T1000 (cell line): ENCODE measurements around the gene POLD3.

Experiments
- DNase-seq: peaks from one replicate; lab custom pipeline; 2025; ENCODE audit warnings: mixed read lengths; lab: John Stamatoyannopoulos, UW

POLD3 gene, protein sequence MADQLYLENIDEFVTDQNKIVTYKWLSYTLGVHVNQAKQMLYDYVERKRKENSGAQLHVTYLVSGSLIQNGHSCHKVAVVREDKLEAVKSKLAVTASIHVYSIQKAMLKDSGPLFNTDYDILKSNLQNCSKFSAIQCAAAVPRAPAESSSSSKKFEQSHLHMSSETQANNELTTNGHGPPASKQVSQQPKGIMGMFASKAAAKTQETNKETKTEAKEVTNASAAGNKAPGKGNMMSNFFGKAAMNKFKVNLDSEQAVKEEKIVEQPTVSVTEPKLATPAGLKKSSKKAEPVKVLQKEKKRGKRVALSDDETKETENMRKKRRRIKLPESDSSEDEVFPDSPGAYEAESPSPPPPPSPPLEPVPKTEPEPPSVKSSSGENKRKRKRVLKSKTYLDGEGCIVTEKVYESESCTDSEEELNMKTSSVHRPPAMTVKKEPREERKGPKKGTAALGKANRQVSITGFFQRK

DNA sequence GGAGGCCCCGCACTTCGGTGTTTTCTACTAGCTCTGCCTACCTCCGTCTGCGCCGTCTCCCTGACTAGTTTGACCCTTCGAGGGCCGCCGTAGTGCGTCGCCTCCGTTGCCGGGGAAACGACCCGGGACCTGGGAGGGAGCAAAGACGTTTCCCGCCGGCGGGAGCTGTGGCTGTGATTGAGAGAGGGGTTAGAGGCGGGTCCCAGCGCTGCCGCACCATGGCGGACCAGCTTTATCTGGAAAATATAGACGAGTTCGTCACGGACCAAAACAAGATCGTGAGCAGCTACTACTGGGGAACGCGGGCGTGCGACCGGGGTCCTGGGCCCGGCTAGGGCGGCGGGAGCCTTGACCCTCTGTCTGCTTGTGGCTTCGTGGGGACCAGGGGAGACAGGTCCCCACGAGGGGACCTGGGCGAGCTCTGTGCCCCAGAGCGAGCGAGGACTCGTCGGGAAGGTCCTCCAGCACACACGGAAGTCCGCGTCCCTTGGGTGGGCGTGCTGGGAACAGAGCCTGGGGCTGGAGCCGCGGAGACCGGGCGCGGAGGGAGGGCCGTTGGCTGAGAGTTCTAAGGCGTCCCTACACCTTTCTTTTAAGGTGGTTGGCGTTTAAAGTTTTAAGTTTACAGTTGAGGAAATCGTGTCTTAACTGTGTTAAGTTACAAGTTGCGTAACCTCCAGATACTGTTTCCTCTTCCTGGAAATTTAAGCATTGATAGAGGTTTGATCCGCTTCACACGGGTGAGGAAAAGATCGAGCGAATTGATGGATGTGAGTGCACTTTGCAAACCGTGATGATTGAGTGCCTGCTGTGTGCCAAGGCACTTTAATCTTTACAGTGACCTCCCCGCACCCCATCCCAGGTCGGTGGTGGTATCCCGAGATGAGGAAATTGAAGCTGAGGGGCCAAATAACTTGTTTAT, at the start of gene POLD3:
Gene POLD3 (plus strand): TSS at position 142 of the 922 bp plus-strand sequence. CDS start 77 bp downstream, at position 219.
- peak; percentile 78 for DNase-seq

DNA sequence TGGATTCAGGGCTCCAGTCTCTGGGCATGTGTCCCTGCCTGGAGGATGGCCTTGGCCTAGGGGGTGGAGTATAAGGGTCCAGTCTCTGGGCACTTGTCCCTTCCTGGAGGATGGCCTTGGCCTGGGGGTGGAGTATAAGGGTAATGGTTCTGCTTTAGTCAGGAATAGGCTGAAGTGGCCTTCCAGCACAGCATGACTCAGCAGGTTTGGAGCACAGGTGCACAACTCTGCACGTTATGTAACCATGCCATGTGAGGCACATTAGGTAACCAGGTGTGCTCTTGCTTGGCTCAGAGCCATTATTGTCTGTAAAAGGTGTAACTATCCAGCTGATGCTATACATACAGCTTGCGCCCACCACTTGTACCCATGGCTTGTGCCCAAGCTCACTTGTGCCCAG, 48.4 kb upstream of the POLD3 start:
- no peak for DNase-seq

DNA sequence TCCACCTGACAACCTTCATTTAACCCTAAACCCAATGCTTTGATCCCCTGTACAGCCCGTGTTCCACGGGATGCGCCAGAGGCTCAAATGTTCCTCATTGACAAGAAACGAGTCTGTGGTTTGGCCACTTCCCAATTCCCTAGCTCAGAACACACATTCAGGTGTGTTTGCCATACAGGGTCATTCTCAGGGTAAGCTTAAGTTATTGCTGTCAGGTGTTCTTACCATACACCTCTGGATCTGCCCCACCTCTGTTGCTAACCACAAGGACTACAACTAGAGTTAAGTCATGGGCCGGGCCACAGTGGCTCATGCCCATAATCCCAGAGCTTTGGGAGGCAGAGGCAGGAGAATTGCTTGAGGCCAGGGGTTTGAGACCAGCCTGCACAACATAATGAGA, 45.6 kb upstream of the POLD3 start:
- DNase-seq = no peak

DNA sequence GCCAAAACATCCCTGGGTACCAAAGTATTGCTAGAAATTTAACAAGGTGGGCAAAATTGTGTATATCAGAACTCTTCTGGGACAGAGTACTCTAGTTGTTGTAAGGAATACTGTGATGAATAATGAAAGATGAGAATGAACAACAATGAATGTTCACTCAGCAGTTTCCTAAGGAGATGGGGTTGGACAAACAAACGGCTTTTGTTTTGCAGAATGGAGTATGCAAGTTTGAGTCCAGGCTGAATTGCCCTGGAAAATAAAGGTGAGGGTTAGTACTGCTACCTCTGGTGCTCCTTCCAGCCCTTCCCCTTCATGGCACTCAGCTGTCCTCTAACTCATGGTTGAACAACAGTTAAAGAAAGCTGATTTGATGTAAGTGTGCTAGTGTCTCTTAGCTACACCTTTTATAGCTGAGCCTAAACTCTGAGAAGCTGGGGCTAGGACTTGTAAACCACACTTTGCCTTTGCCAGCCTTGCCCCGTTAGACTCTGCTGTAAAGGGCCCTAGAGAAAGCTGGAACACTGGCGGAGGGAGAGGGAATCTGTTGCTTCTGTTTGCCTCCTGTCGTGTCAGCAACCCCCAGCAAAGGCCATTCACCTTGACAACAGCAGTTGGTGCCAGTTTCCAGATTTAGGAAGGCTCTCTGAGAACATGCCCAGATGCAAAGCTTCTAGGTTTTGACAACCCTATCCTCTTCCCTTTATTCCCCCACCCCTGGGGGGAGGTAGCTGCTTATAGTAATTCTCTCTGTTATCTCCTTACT, 41.2 kb upstream of the POLD3 start:
- DNase-seq = no peak

DNA sequence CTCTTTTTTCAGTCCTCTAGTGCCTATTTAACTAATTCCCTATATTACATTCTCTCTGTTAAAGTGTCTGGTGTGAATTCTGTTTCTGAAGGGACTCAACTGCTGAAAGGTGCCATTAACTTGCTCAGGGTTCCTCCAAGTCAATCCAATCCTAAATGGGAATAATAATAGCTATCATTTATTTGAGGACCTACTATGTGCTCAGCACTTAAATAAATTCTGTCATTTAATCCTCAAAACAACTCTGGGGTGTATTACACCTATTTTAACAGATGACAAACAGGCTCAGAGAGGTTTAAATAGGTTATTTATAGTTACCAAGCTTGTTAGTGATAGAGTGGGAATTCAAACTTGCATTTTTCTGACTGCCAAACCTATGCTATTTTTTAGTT, 40.6 kb upstream of the POLD3 start:
- no peak for DNase-seq

DNA sequence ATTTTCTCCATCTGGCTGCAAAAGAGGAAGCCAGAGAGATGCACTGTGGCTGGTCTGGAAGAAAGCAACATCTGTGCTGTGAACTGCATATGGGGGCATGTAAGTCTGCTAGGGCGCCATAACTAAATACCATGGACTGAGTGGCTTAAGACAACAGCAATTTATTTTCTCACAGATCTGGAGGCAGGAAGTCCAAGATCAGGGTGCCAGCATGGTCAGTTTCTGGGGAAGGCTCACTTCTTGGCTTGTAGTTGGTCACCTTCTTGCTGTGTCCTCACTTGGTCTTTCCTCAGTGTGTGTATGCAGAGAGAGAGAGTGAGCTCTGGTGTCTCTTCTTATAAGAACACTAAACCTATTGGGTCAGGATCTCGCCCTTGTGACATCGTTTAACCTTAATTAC, 34.9 kb upstream of the POLD3 start:
- no peak for DNase-seq

DNA sequence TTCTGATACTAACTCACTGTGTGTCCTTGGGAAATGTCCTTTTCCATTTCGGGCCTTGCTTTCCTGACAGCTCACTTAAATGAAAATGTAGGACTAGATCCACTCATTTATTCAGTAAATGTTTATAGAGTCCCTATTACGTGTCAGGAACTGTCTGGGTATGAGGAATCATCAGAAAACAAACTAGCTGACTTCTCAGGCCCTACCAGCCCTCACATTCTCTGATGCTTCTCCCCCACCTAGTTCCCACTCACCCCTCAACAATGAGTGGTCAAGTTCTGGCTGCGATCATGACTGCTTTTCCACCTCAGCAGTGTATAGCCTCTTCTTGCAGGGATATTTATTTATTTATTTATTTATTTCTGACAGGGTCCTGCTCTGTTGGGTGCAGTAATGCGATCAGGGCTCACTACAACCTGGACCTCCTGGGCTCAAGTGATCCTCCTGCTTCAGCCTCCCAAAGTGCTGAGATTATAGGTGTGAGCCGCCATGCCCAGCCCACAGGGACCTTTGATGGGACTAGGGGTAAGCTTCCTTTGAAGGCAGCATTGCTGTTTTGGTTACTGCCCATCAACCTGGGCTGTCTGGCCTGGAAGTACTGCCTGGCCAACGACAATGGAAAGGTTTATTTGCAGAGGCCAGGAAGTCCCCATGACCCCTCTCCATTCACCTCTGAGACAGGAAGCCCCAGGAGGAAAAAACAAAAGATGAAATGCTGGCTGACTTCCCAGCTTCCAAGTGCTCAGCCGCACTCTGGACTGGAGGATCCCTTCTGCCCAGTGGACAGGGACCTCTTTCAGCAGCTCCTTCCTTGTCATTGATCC, 33.1 kb upstream of the POLD3 start:
- DNase-seq = no peak

DNA sequence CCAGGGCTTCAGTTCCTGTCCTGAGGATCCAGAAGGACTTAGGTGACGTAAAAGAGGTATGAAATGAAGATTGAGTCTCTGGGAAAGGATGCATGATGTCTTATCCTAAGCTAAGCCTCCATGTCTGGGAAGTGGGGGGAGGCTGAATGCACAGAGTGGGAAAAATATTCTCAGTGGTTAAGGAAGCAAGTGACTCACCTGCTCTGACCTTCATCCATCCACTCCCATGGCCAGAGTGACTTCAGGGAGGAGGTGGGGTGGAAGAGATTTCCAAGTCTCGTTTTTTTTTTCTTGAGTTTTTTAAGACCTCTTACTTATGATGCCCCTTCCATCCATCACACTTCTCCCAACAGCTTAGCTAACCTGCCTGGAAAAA, 32.5 kb upstream of the POLD3 start:
- DNase-seq = no peak

DNA sequence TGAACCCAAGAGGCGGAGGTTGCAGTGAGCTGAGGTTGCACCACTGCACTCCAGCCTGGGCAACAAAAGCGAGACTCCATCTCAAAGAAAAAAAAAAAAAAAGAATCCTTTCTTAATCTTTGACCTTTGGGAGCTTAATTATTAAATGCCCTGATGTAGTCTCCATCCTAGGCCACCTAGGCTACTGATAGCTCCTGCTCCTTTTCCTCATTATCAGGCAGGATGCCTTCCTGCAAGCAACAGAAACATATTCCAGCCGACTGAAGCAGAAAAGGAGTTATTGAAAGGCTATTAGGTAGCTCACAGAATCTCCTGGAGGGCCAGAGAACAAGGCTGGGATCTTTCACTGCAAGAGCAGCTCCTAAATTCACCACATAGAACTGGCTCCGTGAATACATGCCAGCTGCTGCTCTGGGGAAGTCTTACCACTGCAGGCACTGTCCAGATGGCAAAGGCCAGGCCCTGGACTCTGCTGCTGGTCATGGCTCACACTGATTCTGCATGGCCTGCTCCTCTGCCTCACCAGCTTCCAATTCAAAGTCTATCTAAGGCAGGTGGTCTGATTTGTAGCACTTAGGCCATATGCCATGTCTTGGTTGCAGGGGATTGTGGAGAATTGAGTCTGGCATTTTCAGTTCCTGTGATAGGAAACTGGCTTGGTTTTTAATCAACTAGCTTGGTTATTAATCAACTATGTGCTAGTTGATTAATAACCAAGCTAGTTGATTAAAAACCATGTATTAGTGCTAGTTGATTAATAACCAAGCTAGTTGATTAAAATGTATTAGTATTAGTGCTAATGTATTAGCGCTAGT, 26.0 kb upstream of the POLD3 start:
- no peak for DNase-seq

DNA sequence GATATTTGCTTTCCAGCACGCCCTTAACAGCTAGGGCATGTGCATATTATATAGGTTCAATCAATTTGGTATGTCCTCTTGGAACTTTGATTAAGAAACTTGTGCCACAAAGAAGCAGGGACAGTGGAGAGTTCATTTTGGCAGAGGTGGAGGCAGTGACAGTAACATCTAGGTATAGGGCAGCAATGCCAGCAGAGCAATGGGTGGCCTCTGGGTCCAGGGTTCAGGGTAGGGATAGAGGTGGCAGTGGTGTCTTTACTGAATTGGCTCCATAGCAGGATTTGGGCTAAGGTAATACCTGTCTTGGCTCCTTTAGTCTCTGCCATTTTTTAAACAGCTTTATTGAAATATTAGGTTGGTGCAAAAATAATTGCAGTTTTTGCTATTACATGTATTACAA, 24.4 kb upstream of the POLD3 start:
- no peak for DNase-seq

DNA sequence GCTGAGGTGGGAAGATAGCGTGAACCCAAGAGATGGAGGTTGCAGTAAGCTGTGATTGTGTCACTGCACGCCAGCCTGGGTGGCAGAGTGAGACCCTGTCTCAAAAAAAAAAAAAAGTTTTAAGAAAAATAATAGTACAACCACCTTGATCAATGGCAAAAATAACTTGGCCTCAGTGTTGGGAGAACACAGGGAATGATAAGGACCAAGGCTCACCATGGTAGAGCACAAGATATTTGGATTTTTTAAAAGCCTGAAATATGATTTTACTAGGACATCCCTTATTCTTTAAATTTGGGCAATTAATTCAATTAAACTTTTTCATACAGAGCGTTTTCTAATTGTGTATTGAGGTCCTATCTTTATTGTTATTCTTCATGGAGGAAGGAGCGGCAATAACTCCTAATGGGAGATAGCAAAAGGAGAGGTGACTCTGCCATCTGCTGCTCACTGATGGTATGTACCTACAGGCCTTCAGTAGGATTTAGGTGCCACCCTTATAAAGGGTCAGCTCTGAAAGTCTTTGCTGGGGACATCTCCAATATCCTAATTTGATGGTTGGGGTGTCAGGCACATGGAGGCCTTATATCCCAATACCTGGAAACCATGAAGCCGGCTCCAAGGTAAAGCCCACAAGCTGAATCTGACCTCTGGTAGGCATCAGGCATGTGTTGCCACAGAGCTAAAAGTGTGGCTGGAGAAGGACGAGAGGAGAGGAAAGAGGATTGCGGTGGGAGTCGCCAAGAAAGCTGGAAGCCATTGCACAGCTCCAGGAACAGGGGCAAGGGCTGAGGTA, 21.9 kb upstream of the POLD3 start:
- DNase-seq = no peak

DNA sequence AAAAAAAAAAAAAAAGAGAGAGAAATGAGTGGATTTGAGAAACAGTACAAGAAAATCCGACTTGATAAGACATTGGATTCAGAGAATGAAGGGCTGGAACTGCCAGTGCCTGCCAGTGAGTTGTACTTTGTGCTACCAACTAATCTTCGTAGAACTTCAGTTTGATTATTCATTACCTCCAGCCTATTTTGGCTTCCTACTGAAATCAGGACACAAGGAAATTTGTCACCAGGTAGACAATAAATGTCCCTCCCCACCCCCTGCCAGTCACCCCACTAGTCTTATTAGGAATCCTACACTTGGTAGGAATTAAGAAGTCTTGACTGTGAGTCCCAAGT, 21.4 kb upstream of the POLD3 start:
- no peak for DNase-seq

DNA sequence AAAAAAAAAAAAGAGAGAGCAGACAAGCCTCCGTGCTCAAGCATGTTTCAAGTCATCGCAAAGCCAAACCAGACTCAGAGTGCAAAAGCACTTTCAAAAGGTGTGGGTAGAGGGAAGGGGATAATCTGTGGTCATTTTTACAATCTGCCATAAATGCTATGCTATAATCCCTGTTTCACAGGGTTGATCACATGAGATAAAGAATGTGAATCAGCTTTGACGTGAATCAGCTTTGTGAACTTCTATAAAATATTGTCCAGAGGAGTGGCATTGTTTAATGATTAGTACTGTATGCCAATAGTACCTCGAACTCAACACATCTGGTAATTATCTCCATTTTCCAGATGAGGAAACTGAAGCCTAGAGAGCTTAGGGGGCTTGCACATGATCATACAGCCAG, 20.0 kb upstream of the POLD3 start:
- DNase-seq = no peak

DNA sequence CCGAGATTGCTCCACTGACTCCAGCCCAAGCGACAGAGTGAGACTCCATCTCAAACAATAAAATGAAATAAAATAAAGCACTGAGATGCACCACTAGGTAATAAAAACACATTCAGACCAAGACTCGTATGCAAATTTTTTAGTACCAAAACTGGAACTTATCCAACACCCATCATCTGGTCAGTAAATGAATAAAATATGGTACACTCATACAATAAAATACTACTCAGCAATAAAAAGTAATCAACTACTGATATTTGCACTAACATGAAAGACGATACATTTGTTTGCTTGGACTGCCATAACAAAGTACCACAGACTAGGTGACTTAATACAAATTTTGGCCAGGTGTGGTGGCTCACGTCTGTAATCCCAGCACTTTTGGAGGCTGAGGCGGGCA, 17.8 kb upstream of the POLD3 start:
- DNase-seq = no peak

DNA sequence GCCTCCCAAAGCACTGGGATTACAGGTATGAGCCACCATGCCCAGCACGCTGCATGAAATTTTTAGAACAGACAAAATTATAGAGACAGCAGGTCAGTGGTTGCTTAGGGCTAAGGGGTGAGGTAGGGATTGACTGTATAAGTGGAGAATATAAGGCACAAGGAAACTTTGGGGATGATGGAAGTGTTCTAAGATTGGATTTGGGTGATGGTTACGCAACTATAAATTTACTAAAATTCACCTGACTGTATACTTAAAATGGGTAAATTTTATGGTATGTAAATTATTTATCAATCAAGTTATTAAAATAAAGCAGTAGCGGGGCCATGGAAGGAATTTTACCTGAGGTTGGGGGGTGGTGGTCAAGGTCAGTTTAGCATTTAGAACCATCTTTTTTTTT, 16.4 kb upstream of the POLD3 start:
- DNase-seq = no peak

DNA sequence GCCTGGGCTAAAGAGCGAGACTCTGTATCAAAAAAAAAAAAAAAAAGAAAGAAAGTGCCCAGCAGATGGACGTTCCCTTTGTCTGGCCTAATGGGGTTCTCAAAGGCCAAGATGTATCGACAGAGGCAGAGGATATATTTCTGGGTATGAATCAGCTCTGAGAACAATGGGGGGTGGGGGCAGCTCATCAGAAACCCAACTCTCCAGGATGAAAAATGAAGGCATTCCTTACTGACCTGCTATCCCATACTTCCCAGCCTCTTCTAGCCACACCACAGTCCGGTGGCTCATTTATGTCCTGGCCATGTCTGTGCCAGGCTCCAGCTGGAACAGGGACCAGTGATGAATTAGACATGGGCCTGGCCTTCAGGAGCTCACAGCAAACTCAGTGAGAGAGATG, 15.2 kb upstream of the POLD3 start:
- DNase-seq = no peak

DNA sequence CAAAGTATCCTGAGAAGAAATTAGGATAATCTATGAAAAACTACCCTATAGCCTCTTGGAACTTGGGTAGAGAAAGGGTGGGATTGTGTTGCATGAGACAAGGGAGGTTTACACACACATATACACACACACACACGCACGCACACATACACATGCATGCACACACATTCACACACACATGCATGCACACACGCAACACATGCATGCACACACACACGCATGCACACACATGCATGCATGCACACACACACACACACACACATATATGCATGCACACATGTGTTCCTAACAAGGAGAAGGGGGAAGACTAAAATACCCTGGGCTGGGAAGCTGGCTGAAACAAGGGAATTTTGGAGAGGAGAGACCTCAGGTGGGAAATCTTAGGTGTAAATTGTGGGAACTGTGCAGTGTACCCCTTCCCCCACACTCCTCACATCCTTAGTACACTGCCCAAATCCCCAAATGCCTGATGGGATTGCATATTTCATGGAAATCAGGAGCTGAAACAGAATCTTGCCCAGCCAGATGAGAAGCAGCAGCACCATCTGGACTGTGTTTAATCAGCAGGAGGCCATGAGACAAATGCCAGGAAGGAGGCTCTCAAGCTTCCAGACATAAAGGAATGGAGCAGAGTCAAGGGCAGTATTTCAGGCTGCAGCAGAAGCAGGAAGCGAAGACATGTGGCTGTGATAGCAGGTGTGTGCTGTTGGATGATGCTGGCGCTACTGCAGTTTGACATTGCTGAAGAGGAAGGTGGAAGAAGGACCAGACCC, 14.6 kb upstream of the POLD3 start:
- DNase-seq = no peak

DNA sequence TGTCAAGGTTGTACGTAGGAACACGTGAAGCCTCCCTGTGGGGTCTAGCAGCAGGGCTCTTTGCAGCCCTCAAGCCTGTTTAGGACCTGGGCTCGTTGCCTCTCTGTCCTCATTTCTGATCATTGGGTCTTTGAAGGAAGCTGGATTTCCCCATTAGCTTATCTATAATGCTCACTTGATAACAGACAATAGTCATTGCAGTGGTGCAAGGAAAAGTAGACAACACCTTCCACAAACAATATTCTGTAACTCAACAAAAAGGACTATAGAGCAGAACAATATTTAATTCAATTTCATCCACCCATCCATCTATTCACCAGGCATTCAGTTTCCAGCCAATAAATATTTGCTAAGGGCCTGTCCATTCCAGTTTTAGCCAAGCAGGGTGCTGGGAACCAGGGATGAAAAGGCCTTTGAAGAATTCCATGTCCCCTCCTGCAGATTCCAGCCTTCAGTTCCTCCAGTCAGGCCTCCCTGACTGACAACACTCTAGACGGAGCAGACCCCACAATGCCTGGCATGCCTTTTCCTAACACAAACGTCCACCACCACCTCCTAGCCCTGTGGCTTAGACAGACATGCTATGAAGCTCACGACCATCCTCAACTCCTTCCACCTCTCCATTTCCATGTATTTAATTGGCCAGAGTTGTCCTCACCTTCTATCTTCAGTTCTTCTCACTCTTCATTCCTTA, 12.7 kb upstream of the POLD3 start:
- DNase-seq = no peak
